HUES48 (cell line): ENCODE results near the gene MYL6B.

Experiments used
- H3K27ac ChIP-seq: one replicate; pipeline ENCODE4 v1.7.0; 2013; ENCODE audit warnings: low read depth, low read length, inconsistent platforms
- H3K27me3 ChIP-seq: 2 replicates; pipeline ENCODE4 v1.6.1; 2013; ENCODE audit warnings: mild to moderate bottlenecking, low read length; ENCODE audit not compliant: control insufficient read depth, insufficient read depth
- H3K36me3 ChIP-seq: 2 replicates; pipeline ENCODE4 v1.6.1; 2013; ENCODE audit warnings: low read length; ENCODE audit not compliant: control insufficient read depth, insufficient read depth
- H3K4me1 ChIP-seq: 2 replicates; pipeline ENCODE4 v1.6.1; 2013; ENCODE audit warnings: mild to moderate bottlenecking, low read length; ENCODE audit not compliant: control insufficient read depth, insufficient read depth
- H3K4me3 ChIP-seq: 2 replicates; pipeline ENCODE4 v1.5.1; 2013; ENCODE audit warnings: mild to moderate bottlenecking, low read depth, low read length
- H3K9ac ChIP-seq: 2 replicates; pipeline ENCODE4 v1.6.1; 2013; ENCODE audit warnings: mild to moderate bottlenecking, low read depth, low read length, moderate library complexity
- H3K9me3 ChIP-seq: 2 replicates; pipeline ENCODE4 v1.6.1; 2013; ENCODE audit warnings: low read length; ENCODE audit not compliant: control insufficient read depth, insufficient read depth

MYL6B gene

DNA sequence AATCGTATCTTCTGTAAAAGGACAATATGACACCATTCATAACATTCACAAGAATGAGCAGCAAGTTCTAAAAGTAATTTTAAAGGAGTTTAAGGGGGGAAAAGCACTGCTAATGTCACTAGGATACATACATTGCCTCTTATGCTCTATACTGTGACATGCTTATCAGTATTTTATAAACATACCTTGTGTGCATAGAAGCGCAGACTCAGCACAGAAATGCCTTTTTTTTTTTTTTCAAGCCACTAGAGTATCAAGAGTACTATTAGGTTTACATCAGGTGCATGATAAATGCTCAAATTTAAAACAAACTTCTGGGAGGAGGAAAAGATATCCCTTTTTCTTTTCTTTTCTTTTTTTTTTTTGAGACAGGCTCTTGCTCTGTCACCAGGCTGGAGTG is 50.5 kb downstream of the MYL6B start:
- peaks cover 36% of the 10 kb centered on the region for H3K36me3 ChIP-seq
- H3K27me3 ChIP-seq = no peaks in the 10 kb centered on the region
- H3K9ac ChIP-seq = no peak overlapping the region
- no peak overlapping the region for H3K4me3 ChIP-seq
- H3K27ac ChIP-seq = no peak overlapping the region
- no peaks in the 10 kb centered on the region for H3K9me3 ChIP-seq
- H3K4me1 ChIP-seq = peaks cover 7% of the 10 kb centered on the region; the same call in 1 of the 2 replicates

DNA sequence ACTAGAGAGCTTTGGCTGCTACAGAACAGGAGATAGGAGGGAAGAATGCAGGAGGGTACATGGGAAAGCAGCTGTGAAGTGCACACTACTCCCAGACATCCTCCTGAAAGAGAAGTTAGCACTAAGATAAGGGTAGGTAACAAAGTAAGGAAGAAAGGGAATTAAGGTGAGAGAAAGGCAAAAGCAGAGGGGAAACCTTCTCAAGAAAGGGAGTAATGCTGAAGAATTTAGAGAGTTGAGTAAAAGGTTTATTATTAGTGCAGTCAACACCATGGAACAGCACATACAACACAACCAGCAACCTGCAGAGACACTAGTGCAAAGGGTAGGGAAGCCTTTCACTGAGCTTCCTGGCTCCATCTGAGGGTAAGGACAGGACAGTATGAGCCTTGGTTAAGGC is 51.9 kb downstream of the MYL6B start:
- H3K27ac ChIP-seq = no peak overlapping the region

DNA sequence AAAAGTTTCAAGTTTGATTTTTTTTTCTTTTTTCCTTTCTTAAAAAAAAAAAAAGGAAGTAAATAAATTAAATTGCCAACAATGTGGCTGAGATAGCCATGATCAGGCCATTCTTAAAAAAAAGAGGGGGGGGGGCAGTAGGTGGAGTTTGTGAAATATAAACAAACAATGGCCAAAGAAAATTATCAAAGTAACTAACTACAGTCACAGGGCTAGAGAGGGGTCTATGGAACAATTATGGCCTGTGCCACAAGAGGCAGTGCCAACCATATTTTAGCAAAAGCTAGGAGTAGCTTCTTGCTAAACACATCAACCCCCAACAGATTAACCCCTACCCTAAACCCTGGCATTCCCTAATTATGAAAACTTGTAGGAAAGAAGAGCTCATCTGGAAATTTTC is 53.1 kb downstream of the MYL6B start:
- no peak overlapping the region for H3K27ac ChIP-seq
- H3K4me1 ChIP-seq = no peaks in the 10 kb centered on the region
- H3K9me3 ChIP-seq = no peaks in the 10 kb centered on the region
- H3K4me3 ChIP-seq = no peak overlapping the region
- no peaks in the 10 kb centered on the region for H3K27me3 ChIP-seq
- H3K36me3 ChIP-seq = peaks cover 55% of the 10 kb centered on the region
- H3K9ac ChIP-seq = no peak overlapping the region

More for the DNA sequence above, 51.9 kb downstream of the MYL6B start:
- no peaks in the 10 kb centered on the region for H3K4me1 ChIP-seq
- H3K9me3 ChIP-seq = no peaks in the 10 kb centered on the region
- no peak overlapping the region for H3K4me3 ChIP-seq
- no peaks in the 10 kb centered on the region for H3K27me3 ChIP-seq
- peaks cover 46% of the 10 kb centered on the region for H3K36me3 ChIP-seq
- no peak overlapping the region for H3K9ac ChIP-seq

DNA sequence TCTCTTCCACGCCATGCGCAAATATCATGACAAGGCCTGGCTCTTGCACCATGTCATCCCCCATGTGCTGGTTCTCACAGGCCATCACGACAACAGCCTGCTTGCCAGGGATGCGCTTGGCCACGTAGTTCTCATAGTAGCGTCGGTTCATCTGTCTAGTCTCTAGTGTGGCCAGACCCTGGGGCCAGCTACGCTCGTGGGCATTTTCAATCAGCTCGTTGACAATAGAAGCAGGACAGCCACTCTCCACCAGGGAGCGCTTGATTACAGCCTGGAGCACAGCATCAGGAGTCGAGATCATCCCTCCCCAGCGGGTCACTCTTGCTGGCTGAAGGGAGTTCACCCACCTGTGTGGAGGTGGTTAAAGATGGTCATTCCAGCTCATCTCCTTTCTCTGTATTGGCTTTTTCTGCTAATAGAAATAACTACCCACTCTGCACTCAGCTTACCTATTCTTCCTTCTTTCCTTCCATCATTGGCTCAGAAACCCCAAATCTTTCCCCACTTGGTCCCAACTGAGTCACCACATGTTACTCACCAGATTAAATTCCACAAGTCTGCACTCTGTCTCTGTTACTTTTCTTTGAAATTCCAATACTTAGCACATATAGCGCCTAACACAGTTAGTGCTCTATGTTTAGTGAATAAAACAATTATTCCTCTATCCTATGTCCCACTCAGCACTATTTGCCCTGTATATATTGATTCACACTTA is 54.2 kb downstream of the MYL6B start:
- Histone ChIP-seq H3K4me3 (no peak overlapping the region), H3K9me3 (no peaks in the 10 kb centered on the region), H3K9ac (no peak overlapping the region), H3K27ac (no peak overlapping the region), H3K36me3 (peaks cover 66% of the 10 kb centered on the region), H3K27me3 (no peaks in the 10 kb centered on the region), H3K4me1 (no peaks in the 10 kb centered on the region)
